ENCODE data around the gene SMIM34.
"Not testable (repeated sequence)": the region's sequence is repeated elsewhere in the genome, so short reads cannot be mapped to it uniquely, and the experiment has no call there.

SMIM34 gene

DNA sequence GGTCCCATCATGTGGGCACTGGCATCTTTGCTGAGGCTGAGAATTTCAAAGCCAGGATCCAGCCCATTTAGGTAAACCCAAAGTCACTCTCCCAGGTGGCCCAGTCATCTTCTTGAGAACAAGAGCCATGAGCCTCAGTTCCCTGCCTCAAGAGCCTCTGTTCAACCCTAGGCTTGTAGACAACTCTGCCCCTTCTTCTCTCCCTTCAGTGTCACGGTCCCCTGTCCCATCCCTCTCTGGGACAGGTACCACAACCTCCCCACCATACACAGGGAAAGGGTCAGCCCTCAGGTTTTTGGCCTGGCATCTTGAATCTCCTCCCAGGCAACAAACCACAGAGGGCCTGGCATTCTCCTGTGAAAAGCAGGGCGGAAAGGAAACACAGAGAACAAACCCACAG lies 18.1 kb downstream of the SMIM34 start:
- not testable (repeated sequence) for H3K36me3 ChIP-seq; H3K27me3 ChIP-seq (ENCODE audit: insufficient read depth, low read depth, severe bottlenecking)

DNA sequence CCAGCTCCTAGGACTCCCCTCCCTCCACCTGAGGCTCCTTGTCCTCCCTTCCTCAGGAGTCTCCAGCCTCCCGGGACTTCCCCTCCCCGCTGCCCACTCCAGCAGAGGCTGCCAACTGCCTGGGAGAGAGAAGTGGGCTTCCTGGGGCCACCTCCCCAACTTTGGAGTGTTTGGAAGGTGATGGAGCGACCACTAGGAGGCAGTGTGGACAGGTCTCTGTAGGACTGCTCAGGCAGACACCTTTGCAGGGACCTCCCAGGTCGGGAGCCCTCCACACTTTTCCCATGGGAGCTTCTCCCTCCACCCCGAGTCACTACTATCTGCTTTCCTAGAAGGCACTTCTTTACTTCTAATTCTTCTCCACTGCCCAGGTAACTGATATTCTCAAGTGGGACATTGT lies 19.0 kb downstream of the SMIM34 start:
- not testable (repeated sequence) for H3K4me3 ChIP-seq (ENCODE audit: low read depth, low read length); H3K9me3 ChIP-seq (ENCODE audit: severe bottlenecking); DNase-seq; H3K27ac ChIP-seq; H3K36me3 ChIP-seq; H3K27me3 ChIP-seq (ENCODE audit: insufficient read depth, low read depth, severe bottlenecking)

More for the DNA sequence above, 18.1 kb downstream of the SMIM34 start:
- H3K9me3 ChIP-seq (ENCODE audit: severe bottlenecking); H3K4me3 ChIP-seq (ENCODE audit: low read depth, low read length); DNase-seq; H3K27ac ChIP-seq: not testable (repeated sequence)

DNA sequence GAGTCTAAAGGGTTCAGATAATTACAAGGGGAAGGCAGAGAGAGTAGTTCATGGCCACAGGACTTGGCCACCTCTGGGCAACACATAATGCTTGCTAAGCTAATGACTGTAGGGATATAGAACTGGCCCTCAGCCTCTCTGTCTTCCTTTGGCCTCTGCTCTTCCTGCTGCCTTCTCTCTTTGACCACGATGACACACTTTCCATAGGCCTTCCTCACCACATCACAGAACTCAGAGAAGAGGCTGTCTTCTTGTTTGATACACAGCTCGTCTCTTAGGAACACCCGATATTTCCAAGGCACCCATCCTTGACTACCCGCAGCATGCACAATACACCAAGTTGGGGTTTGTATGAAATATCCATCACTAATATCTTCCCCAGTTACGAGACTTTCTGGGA lies 23.2 kb downstream of the SMIM34 start:
- H3K9me3 ChIP-seq (ENCODE audit: severe bottlenecking), result not testable (repeated sequence)

DNA sequence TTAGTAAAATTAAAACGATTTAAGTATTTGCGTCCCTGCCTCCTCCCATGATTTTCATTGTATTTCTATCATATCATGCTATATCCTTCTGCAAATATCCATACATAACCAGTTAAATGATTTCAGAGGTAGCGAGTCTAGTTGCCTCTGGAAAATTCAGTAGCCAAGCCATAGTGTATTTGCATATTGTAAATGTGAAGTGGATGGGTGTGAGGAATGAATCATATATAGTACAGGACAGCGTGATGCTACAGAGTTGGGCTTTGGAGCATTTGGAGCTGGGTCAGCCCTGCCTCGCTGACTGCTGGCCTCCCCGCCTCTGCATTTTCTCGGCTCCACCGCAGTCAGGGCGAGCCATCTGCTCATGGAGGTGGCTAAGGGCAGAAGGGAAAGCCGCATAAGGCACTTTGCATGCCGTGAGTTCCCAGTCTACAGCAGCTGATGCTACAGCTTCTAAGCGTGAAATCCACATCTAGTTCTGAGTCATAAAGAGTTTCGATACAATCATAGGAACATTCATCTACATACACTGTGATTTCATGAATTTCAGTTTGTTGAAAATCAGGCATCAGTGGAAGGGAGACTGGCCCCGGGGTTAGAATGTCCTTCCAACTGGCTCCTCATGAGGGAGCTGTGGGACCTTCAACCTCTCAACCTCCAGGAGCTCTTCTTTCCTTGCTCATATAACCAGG lies 39.9 kb downstream of the SMIM34 start:
- H3K27ac ChIP-seq; H3K4me3 ChIP-seq (ENCODE audit: low read depth, low read length); H3K27me3 ChIP-seq (ENCODE audit: insufficient read depth, low read depth, severe bottlenecking); H3K9me3 ChIP-seq (ENCODE audit: severe bottlenecking); DNase-seq; H3K36me3 ChIP-seq: not testable (repeated sequence)

More for the DNA sequence above, 23.2 kb downstream of the SMIM34 start:
- not testable (repeated sequence) for H3K27ac ChIP-seq; H3K4me3 ChIP-seq (ENCODE audit: low read depth, low read length); H3K36me3 ChIP-seq; DNase-seq; H3K27me3 ChIP-seq (ENCODE audit: insufficient read depth, low read depth, severe bottlenecking)

DNA sequence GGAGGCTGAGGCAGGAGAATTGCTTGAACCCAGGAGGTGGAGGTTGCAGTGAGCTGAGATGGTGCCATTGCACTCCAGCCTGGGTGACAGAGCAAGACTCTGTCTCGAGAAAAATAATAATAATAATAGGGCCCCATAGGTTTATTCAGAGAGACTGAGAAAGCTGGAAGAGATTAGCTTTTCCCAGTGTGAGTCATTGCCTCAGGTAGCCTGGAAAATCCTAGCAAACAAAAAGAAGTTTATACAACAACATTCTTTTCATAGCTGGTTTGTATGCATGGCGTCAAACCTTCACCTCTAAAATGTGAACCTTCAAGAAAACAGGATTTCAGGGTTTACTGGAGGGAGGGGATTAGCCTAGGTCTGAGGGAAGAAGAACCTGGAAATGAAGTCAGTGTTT lies 40.6 kb downstream of the SMIM34 start:
- DNase-seq; H3K27me3 ChIP-seq (ENCODE audit: insufficient read depth, low read depth, severe bottlenecking); H3K9me3 ChIP-seq (ENCODE audit: severe bottlenecking); H3K36me3 ChIP-seq; H3K4me3 ChIP-seq (ENCODE audit: low read depth, low read length); H3K27ac ChIP-seq: not testable (repeated sequence)

DNA sequence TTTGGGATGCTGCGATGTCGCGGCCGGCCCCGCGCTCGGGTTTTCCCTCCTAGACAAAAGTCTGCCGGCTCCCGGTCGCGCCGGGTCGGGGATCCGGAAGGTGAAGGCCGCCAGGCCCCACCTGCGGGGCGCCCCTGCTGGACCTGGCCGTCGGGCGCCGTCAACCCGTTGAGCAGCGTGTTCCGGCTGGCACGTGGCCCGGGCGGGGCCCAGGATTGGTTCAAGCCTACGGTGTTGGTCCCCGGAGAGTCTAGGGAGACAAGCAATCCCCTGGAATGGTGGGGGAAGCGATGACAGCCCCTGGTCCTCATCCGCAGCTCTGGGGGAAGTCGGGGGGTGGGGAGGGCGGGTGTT lies 48.2 kb downstream of the SMIM34 start:
- not testable (repeated sequence) for H3K27me3 ChIP-seq (ENCODE audit: insufficient read depth, low read depth, severe bottlenecking); H3K9me3 ChIP-seq (ENCODE audit: severe bottlenecking); H3K27ac ChIP-seq; DNase-seq; H3K4me3 ChIP-seq (ENCODE audit: low read depth, low read length); H3K36me3 ChIP-seq

DNA sequence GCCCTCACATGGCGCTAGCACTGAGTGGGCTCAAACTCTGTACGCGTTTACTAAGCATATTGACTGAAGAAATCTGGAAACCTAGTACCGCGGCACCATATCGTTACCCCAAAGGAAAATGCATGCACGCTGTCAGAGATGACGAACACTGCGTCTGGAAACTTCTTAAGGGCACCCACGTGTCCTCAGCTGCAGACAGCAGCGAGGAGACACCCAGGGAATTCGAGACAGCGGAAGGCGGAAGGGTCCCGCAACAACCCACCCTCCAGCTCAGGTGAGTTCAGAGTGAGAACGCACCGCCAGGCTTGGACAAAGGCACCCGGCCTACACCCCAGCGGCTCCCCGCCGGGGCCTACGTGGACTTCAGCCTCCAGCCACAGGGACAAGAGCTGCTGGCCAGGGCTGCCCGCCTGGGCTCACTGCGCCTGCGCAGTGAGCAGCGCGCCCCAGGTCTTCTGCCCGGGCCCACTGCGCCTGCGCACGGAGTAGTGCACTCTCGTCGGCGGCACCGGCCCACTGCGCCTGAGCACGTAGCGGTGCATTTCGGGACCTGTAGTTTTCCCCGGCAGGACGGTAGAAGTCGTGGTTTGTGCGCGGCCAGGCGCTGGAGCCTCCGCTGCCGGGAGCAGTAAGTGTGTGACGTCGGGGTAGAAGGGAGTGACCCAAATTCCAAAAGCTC lies 48.7 kb downstream of the SMIM34 start, which contains the start of gene SMIM11:
SMIM11 (plus strand) TSS at position 568 of the 679 bp plus-strand sequence. CDS start 3,998 bp downstream, outside the sequence.
- not testable (repeated sequence) for H3K9me3 ChIP-seq (ENCODE audit: severe bottlenecking); DNase-seq

DNA sequence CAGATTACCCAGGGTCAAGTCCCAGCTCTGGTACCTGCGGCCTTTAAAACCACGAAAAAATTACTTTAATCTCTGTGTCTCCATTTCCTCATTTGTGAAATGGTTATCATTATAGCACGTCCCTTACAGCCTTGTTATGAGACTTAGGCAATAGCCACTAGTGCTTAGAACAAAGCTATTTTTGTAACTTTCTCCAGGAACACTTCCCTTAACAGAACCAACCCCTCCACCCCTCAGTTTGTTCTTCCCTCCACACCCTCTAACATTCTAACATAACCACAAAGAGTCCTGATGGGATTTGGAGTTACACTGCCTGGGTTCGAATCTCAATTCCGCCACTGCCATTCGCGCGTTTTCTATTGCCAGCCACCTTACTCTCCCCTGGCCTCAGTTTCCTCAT lies 49.3 kb downstream of the SMIM34 start:
- not testable (repeated sequence) for H3K4me3 ChIP-seq (ENCODE audit: low read depth, low read length); H3K27me3 ChIP-seq (ENCODE audit: insufficient read depth, low read depth, severe bottlenecking); H3K9me3 ChIP-seq (ENCODE audit: severe bottlenecking); H3K36me3 ChIP-seq; H3K27ac ChIP-seq; DNase-seq

More for the DNA sequence above, 48.7 kb downstream of the SMIM34 start, which contains the start of gene SMIM11:
- not testable (repeated sequence) for H3K27me3 ChIP-seq (ENCODE audit: insufficient read depth, low read depth, severe bottlenecking); H3K27ac ChIP-seq; H3K36me3 ChIP-seq; H3K4me3 ChIP-seq (ENCODE audit: low read depth, low read length)

DNA sequence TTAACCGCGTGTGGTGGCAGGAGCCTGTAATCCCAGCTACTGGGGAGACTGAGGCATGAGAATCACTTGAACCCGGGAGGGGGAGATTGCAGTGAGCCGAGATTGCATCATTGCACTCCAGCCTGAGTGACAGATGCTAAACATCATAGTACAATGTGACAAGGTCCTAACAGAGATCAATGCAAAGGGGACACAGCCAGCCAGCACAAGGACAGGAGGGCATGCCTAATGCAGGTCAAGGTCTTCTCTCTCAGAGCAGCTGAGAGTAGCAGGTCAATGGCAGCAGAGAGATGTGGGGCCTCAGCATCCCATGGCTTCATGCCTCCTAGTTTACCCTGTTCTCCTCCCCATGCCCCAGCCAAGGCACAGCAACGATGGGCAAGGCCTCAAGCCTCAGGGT lies 51.4 kb downstream of the SMIM34 start:
- TF ChIP-seq, protein P1, sequence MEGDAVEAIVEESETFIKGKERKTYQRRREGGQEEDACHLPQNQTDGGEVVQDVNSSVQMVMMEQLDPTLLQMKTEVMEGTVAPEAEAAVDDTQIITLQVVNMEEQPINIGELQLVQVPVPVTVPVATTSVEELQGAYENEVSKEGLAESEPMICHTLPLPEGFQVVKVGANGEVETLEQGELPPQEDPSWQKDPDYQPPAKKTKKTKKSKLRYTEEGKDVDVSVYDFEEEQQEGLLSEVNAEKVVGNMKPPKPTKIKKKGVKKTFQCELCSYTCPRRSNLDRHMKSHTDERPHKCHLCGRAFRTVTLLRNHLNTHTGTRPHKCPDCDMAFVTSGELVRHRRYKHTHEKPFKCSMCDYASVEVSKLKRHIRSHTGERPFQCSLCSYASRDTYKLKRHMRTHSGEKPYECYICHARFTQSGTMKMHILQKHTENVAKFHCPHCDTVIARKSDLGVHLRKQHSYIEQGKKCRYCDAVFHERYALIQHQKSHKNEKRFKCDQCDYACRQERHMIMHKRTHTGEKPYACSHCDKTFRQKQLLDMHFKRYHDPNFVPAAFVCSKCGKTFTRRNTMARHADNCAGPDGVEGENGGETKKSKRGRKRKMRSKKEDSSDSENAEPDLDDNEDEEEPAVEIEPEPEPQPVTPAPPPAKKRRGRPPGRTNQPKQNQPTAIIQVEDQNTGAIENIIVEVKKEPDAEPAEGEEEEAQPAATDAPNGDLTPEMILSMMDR (IDR thresholded peaks at IDR 0.05; ENCODE audit: low read depth, low read length), result no peak
- no peaks in the 10 kb centered on the region for H3K36me3 ChIP-seq
- no peak for DNase-seq
- H3K4me3 ChIP-seq (ENCODE audit: low read depth, low read length), result no peak overlapping the region
- no peaks in the 10 kb centered on the region for H3K27me3 ChIP-seq (ENCODE audit: insufficient read depth, low read depth, severe bottlenecking)
- H3K27ac ChIP-seq, result no peak overlapping the region
- no peaks in the 10 kb centered on the region for H3K9me3 ChIP-seq (ENCODE audit: severe bottlenecking)

DNA sequence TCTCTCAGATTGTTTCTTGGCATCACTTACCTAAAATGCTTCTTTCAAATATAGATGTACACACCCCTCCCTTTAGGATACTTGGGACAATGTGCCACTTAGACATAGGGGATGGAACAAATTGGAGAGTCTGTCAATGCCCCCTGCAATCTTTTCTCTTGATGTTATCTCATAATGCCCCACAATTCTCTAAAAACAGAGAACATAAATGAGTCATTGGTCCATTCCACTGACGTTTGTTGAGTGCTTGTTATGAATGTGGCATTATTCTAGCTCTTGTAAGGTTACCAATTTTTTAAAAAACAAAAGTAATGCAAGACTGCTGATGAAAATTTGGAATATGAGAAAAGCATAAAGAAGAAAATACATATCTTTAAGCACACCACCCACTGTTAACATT lies 54.0 kb downstream of the SMIM34 start:
- H3K36me3 ChIP-seq, result no peaks in the 10 kb centered on the region
- peaks cover 2% of the 10 kb centered on the region for H3K27me3 ChIP-seq (ENCODE audit: insufficient read depth, low read depth, severe bottlenecking)
- TF ChIP-seq, protein P1 (IDR thresholded peaks at IDR 0.05; ENCODE audit: low read depth, low read length), result no peak
- no peak overlapping the region for H3K4me3 ChIP-seq (ENCODE audit: low read depth, low read length)
- H3K27ac ChIP-seq, result no peak overlapping the region
- H3K9me3 ChIP-seq (ENCODE audit: severe bottlenecking), result peaks cover 2% of the 10 kb centered on the region
- DNase-seq, result no peak

Data from WERI-Rb-1 (cell line).